Type B pancreatic cell (in vitro differentiated cells): Measurements from ENCODE around the gene BDP1. TPM values are rescaled to one million over a fixed set of nuclear protein-coding genes. Genes with fewer than 3 reads are reported as not detected.
"Not testable (repeated sequence)": the region's sequence is repeated elsewhere in the genome, so short reads cannot be mapped to it uniquely, and the experiment has no call there.

Experiments used
- DNase-seq: peaks from one replicate; pipeline ENCODE4 v3.0.0; 2021; ENCODE audit warnings: mixed read lengths; ENCODE audit not compliant: unreplicated experiment; ENCODE audit errors: extremely low spot score
- H3K27ac Mint-ChIP-seq: 2 replicates; pipeline ENCODE4 v1.8.0; 2021; ENCODE audit warnings: mild to moderate bottlenecking, mixed read lengths
- H3K27me3 Mint-ChIP-seq: 2 replicates; pipeline ENCODE4 v1.8.0; 2021; ENCODE audit warnings: mixed read lengths
- H3K36me3 Mint-ChIP-seq: 2 replicates; pipeline ENCODE4 v1.8.0; 2021; ENCODE audit warnings: mixed read lengths
- H3K4me1 Mint-ChIP-seq: one replicate; pipeline ENCODE4 v1.8.0; 2021; ENCODE audit warnings: mixed read lengths; ENCODE audit not compliant: unreplicated experiment
- H3K4me3 Mint-ChIP-seq: 2 replicates; pipeline ENCODE4 v1.8.0; 2021; ENCODE audit warnings: mild to moderate bottlenecking, mixed read lengths
- H3K9me3 Mint-ChIP-seq: 2 replicates; pipeline ENCODE4 v1.8.0; 2021; ENCODE audit warnings: mixed read lengths
- CTCF ChIP-seq: fragments of 200-600 bp; sonication (generic); conservative IDR thresholded peaks from 2 replicates; pipeline ENCODE4 v1.5.0; 2021; ENCODE audit warnings: antibody characterized with exemption, mild to moderate bottlenecking
- total RNA-seq: library from RNA; stranded (reverse); gene quantifications from 2 replicates; pipeline ENCODE4 v1.2.1, GENCODE V29; 2021; ENCODE audit warnings: low replicate concordance

BDP1 gene
- total RNA-seq, 1 donor from 2014 or later, result 31.0 TPM

GRCh38 chr5:71591100-71591499 is 135.6 kb downstream of the BDP1 start:
- TF ChIP-seq CTCF, result no peak
- no peak for DNase-seq
- Mint-ChIP-seq H3K27me3 (no peaks in the 10 kb centered on the region), H3K9me3 (no peaks in the 10 kb centered on the region), H3K36me3 (peaks cover 13% of the 10 kb centered on the region), H3K4me1 (peaks cover 22% of the 10 kb centered on the region), H3K4me3 (no peak overlapping the region), H3K27ac (no peak overlapping the region)

DNA sequence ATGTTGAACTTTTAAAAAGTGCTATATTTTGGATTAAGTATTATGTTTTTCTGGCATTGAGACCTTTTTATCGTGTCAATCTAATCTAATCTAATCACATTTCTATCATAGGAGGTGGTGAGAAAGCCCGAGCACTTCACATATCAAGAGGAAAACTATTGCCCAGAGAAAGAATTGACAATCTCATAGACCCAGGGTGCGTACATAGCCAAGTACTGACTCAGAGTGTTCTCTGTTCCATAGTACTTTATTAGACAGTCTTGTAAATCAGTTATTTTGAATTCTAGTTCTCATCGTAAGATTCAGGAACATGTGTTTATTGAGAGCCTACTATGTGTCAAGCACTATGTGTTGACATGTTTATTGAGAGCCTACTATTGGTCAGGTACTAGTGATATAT is 140.7 kb downstream of the BDP1 start:
- no peak for DNase-seq
- peaks cover 1% of the 10 kb centered on the region for H3K4me1 Mint-ChIP-seq
- no peak overlapping the region for H3K27ac Mint-ChIP-seq
- no peak for TF ChIP-seq CTCF
- no peaks in the 10 kb centered on the region for H3K9me3 Mint-ChIP-seq
- H3K4me3 Mint-ChIP-seq, result no peak overlapping the region
- peaks cover 29% of the 10 kb centered on the region for H3K36me3 Mint-ChIP-seq
- no peaks in the 10 kb centered on the region for H3K27me3 Mint-ChIP-seq

DNA sequence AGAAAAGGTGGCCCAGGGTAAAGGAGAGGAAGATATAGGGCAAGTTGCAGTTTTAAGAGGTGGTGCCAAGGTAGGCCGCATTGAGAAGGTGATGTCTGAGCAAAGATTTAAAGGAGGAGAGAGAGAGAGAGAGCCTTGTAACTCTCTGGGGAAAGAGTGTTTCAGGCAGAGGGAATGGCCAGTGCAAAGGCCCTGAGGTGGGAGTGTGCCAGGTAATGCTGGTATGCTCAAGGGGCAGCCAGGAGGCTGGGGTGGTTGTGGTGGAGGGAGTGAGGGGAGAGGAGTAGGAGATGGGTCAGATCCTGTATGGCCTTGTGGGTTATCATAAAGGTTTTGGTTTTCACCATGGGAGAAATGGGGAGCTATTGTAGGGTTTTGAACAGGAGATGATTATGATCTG is 141.6 kb downstream of the BDP1 start:
- DNase-seq, result no peak
- no peaks in the 10 kb centered on the region for H3K9me3 Mint-ChIP-seq
- no peak for TF ChIP-seq CTCF
- no peaks in the 10 kb centered on the region for H3K27me3 Mint-ChIP-seq
- H3K27ac Mint-ChIP-seq, result no peak overlapping the region
- H3K36me3 Mint-ChIP-seq, result peaks cover 33% of the 10 kb centered on the region
- no peak overlapping the region for H3K4me3 Mint-ChIP-seq
- H3K4me1 Mint-ChIP-seq, result peaks cover 8% of the 10 kb centered on the region

DNA sequence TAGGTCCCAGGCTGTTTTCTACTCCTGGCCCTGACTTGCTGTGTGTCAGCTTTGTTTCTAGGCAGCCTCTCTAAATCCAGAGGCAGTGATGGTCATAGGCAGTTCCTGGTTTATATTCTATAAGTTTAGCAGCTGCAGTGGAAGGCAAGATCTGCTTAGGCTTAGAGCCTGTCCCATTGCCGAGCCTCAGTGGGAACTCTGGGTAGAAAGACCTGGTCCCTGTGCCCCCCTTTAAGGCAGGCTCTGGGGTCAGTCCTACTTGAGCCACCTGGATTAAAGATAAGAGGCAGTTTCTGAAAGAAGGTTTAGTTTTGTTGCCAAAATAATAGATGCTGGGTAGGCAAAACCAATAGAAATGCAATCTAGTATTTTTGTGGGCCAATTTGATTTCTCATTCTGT is 145.3 kb downstream of the BDP1 start:
- no peak overlapping the region for H3K27ac Mint-ChIP-seq
- TF ChIP-seq CTCF, result no peak
- H3K36me3 Mint-ChIP-seq, result peaks cover 47% of the 10 kb centered on the region
- H3K27me3 Mint-ChIP-seq, result no peaks in the 10 kb centered on the region
- H3K9me3 Mint-ChIP-seq, result peaks cover 4% of the 10 kb centered on the region
- no peak for DNase-seq
- no peak overlapping the region for H3K4me3 Mint-ChIP-seq
- H3K4me1 Mint-ChIP-seq, result peaks cover 8% of the 10 kb centered on the region

DNA sequence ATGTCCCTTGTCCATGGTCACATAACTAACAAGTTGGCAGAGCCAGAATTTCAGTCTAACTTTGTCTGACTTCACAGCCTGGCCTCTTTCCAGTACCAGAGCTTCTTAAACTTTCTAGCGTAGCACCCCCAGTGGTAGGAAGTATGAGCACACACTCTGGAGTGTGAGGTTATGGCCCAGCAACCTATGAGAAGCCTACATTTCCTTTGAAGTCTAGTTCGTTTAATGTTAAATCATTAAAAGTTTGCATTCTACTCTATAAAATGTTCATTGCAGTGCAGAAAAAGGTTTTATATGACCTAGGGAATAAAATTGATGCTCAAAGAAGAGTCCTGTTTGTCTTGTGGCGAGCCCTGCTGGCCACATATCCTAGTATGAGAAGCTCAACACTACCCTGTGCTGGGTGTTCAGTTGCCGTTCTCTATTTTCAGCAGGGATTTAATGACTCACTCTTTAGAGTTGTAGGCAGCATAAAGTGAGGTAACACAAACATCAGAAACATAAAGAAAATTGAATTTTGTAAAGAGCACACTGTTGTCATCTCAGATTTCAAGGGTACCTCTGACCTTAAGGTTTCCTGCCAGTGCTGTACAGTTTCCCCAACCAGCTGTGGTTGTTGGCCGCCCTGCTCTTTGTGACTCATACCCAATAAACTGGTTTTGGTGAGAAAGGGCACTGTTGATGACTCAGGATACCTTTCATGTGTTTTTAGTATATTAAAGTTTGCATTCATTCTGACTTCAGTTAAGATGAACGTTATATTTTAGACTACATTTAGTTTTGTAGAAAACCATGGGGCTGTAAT is 146.0 kb downstream of the BDP1 start:
- peak; percentile 81 for TF ChIP-seq CTCF
- DNase-seq, result no peak
- Mint-ChIP-seq H3K27me3 (no peaks in the 10 kb centered on the region), H3K36me3 (peaks cover 42% of the 10 kb centered on the region), H3K4me3 (peak overlapping the region; percentile 38), H3K4me1 (peaks cover 8% of the 10 kb centered on the region), H3K27ac (peak overlapping the region; percentile 79), H3K9me3 (peaks cover 4% of the 10 kb centered on the region)

GRCh38 chr5:71609916-71610315 is 154.5 kb downstream of the BDP1 start:
- not testable (repeated sequence) for H3K27me3 Mint-ChIP-seq, H3K4me3 Mint-ChIP-seq, H3K36me3 Mint-ChIP-seq, DNase-seq, H3K4me1 Mint-ChIP-seq, H3K9me3 Mint-ChIP-seq, H3K27ac Mint-ChIP-seq
